ENCODE data around the gene COA6. TPM values are rescaled to one million over a fixed set of nuclear protein-coding genes. Genes with fewer than 3 reads are reported as not detected.

The COA6 gene
- total RNA-seq, 1 experiment from 2014 or later: 41.3 TPM

DNA sequence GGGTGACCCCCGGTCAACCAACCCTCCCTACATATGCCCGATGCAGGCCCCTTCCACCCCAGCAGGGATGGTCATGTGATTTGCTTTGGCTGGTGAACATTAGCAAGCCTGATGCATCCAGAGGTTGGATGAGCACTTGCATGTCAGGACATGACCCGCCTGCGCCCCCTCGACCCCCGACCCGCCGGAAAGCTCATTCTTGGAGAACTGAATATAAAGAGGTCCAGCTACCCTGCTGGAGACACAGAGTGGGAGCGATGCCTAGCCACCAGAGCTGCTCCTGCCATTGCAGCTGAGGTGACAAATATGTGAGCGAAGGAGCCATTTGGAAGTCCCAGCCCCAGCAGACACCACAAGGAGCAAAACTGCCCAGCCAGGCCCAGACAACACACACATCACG, 39.6 kb downstream of the COA6 start:
- no peaks in the 10 kb centered on the region for H3K27me3 ChIP-seq
- no peaks in the 10 kb centered on the region for H3K4me1 ChIP-seq
- no peak overlapping the region for H3K4me3 ChIP-seq
- peaks cover 4% of the 10 kb centered on the region for H3K36me3 ChIP-seq
- no peak overlapping the region for H3K27ac ChIP-seq
- DNase-seq: no peak
- H3K9me3 ChIP-seq (replicated peaks): no peaks in the 10 kb centered on the region

DNA sequence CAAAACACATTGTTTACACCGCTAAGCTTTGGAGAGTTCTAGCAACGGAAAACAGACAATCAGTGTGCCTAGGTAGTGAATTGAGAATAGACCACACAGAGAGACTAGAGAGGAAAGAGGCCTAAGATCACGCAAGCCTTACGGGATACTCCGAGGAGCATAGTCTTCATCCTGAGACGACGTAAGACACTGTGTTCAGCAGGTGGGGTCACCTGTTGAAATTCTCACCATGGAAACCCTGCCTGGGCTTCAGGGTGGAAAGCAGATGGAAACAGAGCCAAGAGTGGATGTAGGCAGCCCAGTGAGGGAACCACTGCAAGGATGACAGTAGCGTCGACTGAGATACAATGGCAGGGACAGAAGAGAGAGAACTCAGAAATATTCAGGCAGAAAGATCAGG, 40.2 kb downstream of the COA6 start:
- Histone ChIP-seq H3K9me3 (replicated peaks) (no peaks in the 10 kb centered on the region), H3K36me3 (peaks cover 4% of the 10 kb centered on the region), H3K4me1 (no peaks in the 10 kb centered on the region), H3K27me3 (no peaks in the 10 kb centered on the region), H3K4me3 (no peak overlapping the region), H3K27ac (no peak overlapping the region)
- no peak for DNase-seq

DNA sequence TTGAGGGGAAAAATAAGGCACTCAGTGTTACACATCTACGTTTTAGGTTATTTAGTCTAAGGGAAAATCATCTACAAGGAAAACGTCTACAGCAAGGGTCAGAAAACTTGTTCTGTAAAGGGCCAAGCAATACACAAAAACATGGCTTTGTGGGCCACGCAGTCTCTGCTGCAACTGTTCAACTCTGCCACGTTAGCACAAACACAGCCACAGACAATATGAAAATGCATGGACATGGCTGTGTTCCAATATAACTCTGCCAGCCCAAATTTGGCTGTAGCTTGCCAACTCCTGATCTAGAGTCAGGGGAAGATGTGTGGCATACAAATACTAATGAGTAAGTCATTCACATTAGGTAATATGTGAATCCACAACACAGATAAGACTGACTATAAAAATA, 40.7 kb downstream of the COA6 start:
- peaks cover 4% of the 10 kb centered on the region for H3K36me3 ChIP-seq
- no peak for DNase-seq

DNA sequence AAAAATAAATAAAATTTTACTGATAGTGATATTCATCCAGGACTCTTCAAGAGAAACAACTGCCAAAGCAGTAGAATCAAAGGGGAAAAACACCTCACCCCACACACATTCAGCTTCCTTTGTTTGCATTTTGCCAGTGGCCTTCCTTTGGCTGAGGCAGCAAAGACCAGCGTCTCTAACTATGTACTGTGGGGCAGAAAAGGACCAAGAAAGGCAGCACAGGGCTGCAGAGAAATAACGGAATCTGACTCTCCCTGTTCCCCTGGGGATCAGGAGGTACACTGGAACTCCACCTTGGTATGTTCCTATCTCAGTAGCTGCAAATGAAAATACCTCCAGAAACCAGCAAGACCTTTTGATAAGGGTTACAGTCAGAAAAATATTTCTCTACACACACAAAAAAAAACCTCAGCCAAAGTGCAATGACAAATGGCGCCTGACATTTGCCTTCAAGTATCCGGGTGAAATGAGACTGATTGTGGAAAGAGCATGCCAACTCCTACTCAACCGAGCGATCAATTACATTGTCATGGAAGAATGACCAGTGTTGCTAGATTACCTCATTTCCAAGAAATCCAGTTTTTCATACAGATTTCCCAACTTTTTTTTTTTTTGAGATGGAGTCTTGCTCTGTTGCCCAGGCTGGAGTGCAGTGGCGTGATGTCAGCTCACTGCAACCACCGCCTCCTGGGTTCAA, 54.8 kb downstream of the COA6 start:
- Histone ChIP-seq H3K4me1 (no peaks in the 10 kb centered on the region), H3K9me3 (replicated peaks) (no peaks in the 10 kb centered on the region), H3K27ac (no peak overlapping the region), H3K36me3 (peaks cover 7% of the 10 kb centered on the region), H3K4me3 (no peak overlapping the region), H3K27me3 (no peaks in the 10 kb centered on the region)
- no peak for DNase-seq

More for the DNA sequence above, 40.7 kb downstream of the COA6 start:
- no peaks in the 10 kb centered on the region for H3K4me1 ChIP-seq
- H3K4me3 ChIP-seq: no peak overlapping the region
- no peaks in the 10 kb centered on the region for H3K27me3 ChIP-seq
- no peak overlapping the region for H3K27ac ChIP-seq
- no peaks in the 10 kb centered on the region for H3K9me3 ChIP-seq (replicated peaks)

DNA sequence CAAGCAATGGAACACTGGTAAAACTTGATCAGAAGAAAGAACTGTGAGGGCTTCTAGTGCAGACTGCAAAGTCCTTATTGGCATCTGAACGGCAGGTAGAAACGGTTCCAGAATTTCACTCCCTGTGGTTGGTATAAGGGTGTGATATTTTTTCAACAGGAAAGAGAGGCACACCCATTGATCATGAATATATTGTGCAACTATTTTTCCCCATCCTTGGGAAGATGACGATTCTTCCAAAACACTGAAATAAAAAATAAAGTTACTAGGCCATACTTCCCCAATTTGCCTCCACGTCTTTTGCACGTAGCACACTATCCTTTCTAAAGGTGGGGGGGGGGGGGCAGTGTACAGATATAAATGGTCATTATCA, 56.2 kb downstream of the COA6 start:
- no peaks in the 10 kb centered on the region for H3K9me3 ChIP-seq (replicated peaks)
- no peak for DNase-seq
- peaks cover 7% of the 10 kb centered on the region for H3K36me3 ChIP-seq
- H3K27me3 ChIP-seq: no peaks in the 10 kb centered on the region
- no peak overlapping the region for H3K4me3 ChIP-seq
- no peak overlapping the region for H3K27ac ChIP-seq
- H3K4me1 ChIP-seq: no peaks in the 10 kb centered on the region

DNA sequence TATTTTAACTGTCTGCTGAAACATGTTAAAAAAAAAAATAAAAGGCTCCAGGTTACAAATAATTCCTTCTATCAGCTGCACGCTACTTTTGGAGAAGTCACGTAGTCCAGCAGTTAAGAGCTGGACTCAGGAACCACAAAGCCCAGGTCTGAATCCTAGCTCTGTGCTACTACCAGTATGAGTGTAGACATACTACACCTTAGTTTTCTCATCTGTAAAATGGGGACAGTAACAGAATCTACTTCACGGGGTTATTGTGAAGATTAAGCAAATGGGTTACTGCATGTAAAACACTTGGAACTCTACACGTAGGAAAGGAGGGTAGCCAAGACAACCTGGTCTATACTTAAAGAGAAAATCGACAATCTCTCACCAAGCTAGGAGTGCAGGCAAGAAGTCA, 57.4 kb downstream of the COA6 start:
- Histone ChIP-seq H3K4me3 (no peak overlapping the region), H3K4me1 (no peaks in the 10 kb centered on the region), H3K36me3 (peaks cover 7% of the 10 kb centered on the region), H3K27ac (no peak overlapping the region), H3K27me3 (no peaks in the 10 kb centered on the region), H3K9me3 (replicated peaks) (no peaks in the 10 kb centered on the region)
- no peak for DNase-seq

DNA sequence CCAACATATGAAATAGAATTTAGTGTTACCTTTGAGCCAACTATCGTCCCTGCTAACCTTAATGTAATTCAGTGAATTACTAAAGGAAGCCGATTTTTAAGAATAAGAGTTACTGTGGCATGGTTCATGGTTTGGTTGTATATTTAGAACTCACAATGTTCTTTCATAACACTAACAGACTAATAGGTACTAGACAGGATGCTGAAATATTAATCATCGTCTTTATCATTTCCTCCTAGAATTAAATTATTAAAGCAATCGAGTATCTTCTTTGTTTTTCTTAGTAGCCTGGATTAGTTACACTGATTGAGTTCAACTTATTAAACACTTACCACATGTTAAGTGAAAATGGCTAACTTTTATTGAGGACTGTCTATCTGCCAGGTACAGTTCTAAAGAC, 58.0 kb downstream of the COA6 start:
- Histone ChIP-seq H3K27me3 (no peaks in the 10 kb centered on the region), H3K36me3 (peaks cover 4% of the 10 kb centered on the region), H3K27ac (no peak overlapping the region), H3K9me3 (replicated peaks) (no peaks in the 10 kb centered on the region), H3K4me1 (no peaks in the 10 kb centered on the region), H3K4me3 (no peak overlapping the region)
- no peak for DNase-seq

DNA sequence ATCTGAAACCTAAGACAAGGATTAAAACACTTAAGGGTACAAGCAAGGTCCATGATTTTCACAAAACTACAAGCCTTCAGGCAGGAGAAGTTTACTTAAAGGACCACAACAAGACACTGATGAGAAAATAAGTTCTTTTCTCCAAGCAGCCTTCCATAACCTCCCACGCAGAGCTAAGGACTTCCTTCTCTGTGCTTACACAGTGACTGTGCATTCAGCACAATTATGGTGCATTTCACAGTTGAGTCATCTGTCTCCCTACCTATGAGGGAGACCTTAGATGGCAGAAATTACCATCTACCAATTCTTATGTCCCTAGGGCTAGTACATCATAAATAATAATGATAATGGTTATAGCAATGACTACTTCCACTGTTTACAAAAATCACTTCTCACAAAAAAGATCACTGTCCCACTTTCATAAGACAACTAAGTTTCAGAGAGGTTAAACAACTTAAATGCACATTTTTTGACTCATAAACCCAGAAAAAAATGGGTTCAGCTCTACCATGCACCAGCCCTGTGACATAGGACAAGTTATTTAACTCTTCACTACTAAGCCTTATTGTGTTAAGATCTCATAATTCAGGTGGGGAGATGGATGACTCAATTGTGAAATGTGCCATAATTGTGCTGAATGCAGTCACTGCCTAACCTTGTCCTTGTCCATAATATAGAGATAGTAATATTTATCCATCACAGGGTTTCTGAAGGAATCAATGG, 60.5 kb downstream of the COA6 start:
- Histone ChIP-seq H3K27me3 (no peaks in the 10 kb centered on the region), H3K36me3 (peaks cover 7% of the 10 kb centered on the region), H3K27ac (no peak overlapping the region), H3K4me3 (no peak overlapping the region), H3K4me1 (no peaks in the 10 kb centered on the region), H3K9me3 (replicated peaks) (no peaks in the 10 kb centered on the region)
- DNase-seq: no peak

Other genes starting within 250 kb of the COA6 start
- gene TARBP1, start 105.7 kb downstream of the COA6 start, total RNA-seq (2014; rRNA removed; shearing (Covaris generic)): 13.9 and 14.8 TPM in 2 replicates
- 33.2 and 41.1 TPM in 2 replicates for gene IRF2BP2, start 236.7 kb downstream of the COA6 start, total RNA-seq (2014; rRNA removed; shearing (Covaris generic))

Data from SJCRH30 (cell line).